DND-41 (cell line): ENCODE measurements around the gene CRYBG1.

ENCODE experiments used
- CTCF ChIP-seq: IDR thresholded peaks from 2 replicates; pipeline ENCODE4 v1.5.1; 2012; ENCODE audit warnings: borderline replicate concordance, low read length, moderate library complexity, mild to moderate bottlenecking; ENCODE audit not compliant: poor library complexity, severe bottlenecking; ENCODE audit errors: extremely low read depth
- EZH2 ChIP-seq: IDR thresholded peaks from 3 replicates; pipeline ENCODE4 v1.6.1; 2012; ENCODE audit warnings: borderline replicate concordance, low read depth, mild to moderate bottlenecking, moderate library complexity, low read length, inconsistent platforms; ENCODE audit not compliant: severe bottlenecking

- TF ChIP-seq CTCF (no peak), EZH2 (no peak)
Measured at GRCh38 chr6:106613590-106613989, 253.1 kb downstream of the CRYBG1 start.
